Parathyroid adenoma (tissue), 2 donors: ENCODE data around the gene TEX38.

Source experiments
- H2AFZ ChIP-seq: fragments of 300-600 bp; sonication (generic); one replicate; pipeline ENCODE4 v1.7.0; 2017; ENCODE audit warnings: antibody characterized with exemption, mild to moderate bottlenecking
- H3K27ac ChIP-seq: fragments of 300-600 bp; sonication (generic); one replicate; pipeline ENCODE4 v1.7.0; 2017
- H3K27me3 ChIP-seq: fragments of 300-600 bp; sonication (generic); one replicate; pipeline ENCODE4 v1.7.0; 2017; ENCODE audit warnings: low read length; ENCODE audit not compliant: control insufficient read depth, insufficient read depth
- H3K36me3 ChIP-seq: fragments of 300-600 bp; sonication (generic); one replicate; pipeline ENCODE4 v1.7.0; 2017; ENCODE audit warnings: low read length; ENCODE audit not compliant: control insufficient read depth, insufficient read depth
- H3K4me1 ChIP-seq: fragments of 300-600 bp; sonication (generic); one replicate; pipeline ENCODE4 v1.7.0; 2017; ENCODE audit warnings: control low read depth
- H3K4me2 ChIP-seq: fragments of 300-600 bp; sonication (generic); one replicate; pipeline ENCODE4 v1.7.0; 2017; ENCODE audit warnings: low read length
- H3K4me3 ChIP-seq: fragments of 300-600 bp; sonication (generic); one replicate; pipeline ENCODE4 v1.7.0; 2017; ENCODE audit warnings: low read depth, low read length
- H3K79me2 ChIP-seq: fragments of 300-600 bp; sonication (generic); one replicate; pipeline ENCODE4 v1.7.0; 2017; ENCODE audit warnings: control low read depth
- H3K9ac ChIP-seq: fragments of 300-600 bp; sonication (generic); one replicate; pipeline ENCODE4 v1.7.0; 2017; ENCODE audit warnings: mild to moderate bottlenecking
- H3K9me3 ChIP-seq: fragments of 300-600 bp; sonication (generic); one replicate; pipeline ENCODE4 v1.7.0; 2017; ENCODE audit warnings: low read length; ENCODE audit not compliant: control insufficient read depth
- TF ChIP-seq, protein P1 (sequence below): fragments of 300-600 bp; sonication (generic); IDR thresholded peaks from one replicate; pipeline ENCODE4 v1.7.0; 2017; ENCODE audit warnings: antibody characterized with exemption, mild to moderate bottlenecking
- donor health status: primary hyperparathyroidism.

Gene TEX38

DNA sequence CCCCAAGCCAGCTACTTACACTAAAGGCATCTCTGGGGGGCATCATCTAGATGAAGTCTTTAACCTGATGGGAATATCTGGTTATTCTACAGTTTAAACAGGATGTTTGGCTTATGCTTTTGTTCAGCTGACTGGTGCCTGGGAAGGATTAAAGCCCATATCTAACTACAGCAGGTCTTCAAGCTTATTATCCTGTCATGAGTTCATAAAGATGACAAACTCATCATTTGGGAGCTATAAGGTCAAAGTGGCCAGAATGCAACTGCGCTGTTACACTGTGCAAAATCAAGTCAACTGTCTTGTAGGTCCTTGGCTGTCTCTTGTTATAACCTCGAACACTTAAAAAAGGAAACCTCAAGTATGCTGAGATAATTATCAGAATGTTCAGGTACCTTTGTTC, 36.4 kb upstream of the TEX38 start:
- Histone ChIP-seq H2AFZ (no peak overlapping the region), H3K9me3 (no peaks in the 10 kb centered on the region)

DNA sequence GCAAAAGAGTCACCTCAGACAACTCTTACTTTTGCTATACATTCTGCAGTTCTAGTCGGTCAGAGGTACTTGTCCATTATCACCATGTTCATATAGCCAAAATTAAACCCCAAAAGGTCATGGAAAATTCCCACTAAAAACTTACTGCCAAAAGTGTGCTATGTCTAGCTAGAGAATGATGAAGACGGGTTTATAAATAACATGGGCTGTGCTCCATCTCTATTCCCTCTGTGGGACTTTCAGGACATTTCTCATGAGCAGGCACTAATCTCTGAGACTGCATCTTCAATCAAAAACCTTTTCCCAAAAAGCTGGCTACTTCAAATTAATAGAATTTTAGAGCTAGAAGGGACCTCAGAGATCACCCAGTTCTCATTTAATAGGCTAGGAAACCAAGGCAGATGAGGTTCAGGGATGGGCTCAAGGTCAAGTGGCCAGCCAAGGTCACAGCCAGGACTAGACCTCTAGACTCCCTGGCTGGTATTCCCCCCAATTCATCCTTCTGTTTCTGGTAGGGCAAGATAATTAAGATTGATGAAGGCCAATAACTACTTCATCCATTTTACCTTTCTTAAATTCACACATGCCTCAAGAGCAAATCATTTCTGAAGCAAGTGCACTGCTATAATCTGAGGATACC, 34.1 kb upstream of the TEX38 start:
- no peak overlapping the region for H3K4me2 ChIP-seq
- no peaks in the 10 kb centered on the region for H3K79me2 ChIP-seq
- no peaks in the 10 kb centered on the region for H3K36me3 ChIP-seq
- H3K27ac ChIP-seq: no peak overlapping the region
- no peak overlapping the region for H3K4me3 ChIP-seq
- TF ChIP-seq, protein P1, sequence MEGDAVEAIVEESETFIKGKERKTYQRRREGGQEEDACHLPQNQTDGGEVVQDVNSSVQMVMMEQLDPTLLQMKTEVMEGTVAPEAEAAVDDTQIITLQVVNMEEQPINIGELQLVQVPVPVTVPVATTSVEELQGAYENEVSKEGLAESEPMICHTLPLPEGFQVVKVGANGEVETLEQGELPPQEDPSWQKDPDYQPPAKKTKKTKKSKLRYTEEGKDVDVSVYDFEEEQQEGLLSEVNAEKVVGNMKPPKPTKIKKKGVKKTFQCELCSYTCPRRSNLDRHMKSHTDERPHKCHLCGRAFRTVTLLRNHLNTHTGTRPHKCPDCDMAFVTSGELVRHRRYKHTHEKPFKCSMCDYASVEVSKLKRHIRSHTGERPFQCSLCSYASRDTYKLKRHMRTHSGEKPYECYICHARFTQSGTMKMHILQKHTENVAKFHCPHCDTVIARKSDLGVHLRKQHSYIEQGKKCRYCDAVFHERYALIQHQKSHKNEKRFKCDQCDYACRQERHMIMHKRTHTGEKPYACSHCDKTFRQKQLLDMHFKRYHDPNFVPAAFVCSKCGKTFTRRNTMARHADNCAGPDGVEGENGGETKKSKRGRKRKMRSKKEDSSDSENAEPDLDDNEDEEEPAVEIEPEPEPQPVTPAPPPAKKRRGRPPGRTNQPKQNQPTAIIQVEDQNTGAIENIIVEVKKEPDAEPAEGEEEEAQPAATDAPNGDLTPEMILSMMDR: no peak
- H2AFZ ChIP-seq: no peak overlapping the region
- H3K4me1 ChIP-seq: no peaks in the 10 kb centered on the region
- H3K9me3 ChIP-seq: no peaks in the 10 kb centered on the region
- H3K9ac ChIP-seq: no peak overlapping the region
- H3K27me3 ChIP-seq: no peaks in the 10 kb centered on the region

More for the DNA sequence above, 36.4 kb upstream of the TEX38 start:
- Histone ChIP-seq H3K27ac (no peak overlapping the region), H3K4me3 (no peak overlapping the region), H3K4me1 (no peaks in the 10 kb centered on the region), H3K36me3 (no peaks in the 10 kb centered on the region), H3K27me3 (no peaks in the 10 kb centered on the region), H3K79me2 (no peaks in the 10 kb centered on the region), H3K4me2 (no peak overlapping the region), H3K9ac (no peak overlapping the region)
- TF ChIP-seq, protein P1: no peak

GRCh38 chr1:46638921-46639320, 32.7 kb upstream of the TEX38 start:
- Histone ChIP-seq H3K27ac (no peak overlapping the region), H3K4me2 (no peak overlapping the region), H3K4me1 (no peaks in the 10 kb centered on the region), H3K9ac (no peak overlapping the region), H3K36me3 (no peaks in the 10 kb centered on the region), H2AFZ (no peak overlapping the region), H3K4me3 (no peak overlapping the region), H3K9me3 (no peaks in the 10 kb centered on the region), H3K27me3 (no peaks in the 10 kb centered on the region), H3K79me2 (no peaks in the 10 kb centered on the region)
- TF ChIP-seq, protein P1: no peak

DNA sequence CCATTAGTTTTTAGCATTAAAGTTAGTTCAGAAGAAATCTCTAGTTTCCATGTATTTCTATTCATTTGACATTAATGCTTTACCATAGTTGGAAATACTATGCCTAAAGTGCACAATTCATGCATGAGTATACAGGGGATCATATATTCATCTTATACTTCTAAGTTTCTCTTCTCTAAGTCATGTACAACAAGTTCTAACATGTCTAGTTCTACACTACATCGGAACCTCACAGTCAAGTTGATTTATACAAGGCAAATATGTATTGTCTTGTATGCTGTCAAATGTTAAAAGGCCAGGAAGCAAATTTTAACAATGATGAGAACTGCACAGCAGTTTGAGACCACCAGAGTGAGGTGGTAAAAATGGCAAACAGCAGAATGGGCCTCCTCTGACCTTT, 32.1 kb upstream of the TEX38 start:
- Histone ChIP-seq H3K79me2 (no peaks in the 10 kb centered on the region), H3K9ac (no peak overlapping the region), H3K4me3 (no peak overlapping the region), H3K4me2 (no peak overlapping the region), H3K27ac (no peak overlapping the region), H2AFZ (no peak overlapping the region), H3K4me1 (no peaks in the 10 kb centered on the region), H3K36me3 (no peaks in the 10 kb centered on the region), H3K27me3 (no peaks in the 10 kb centered on the region), H3K9me3 (no peaks in the 10 kb centered on the region)
- TF ChIP-seq, protein P1: no peak

GRCh38 chr1:46642115-46642680, 29.5 kb upstream of the TEX38 start:
- Histone ChIP-seq H3K27me3 (no peaks in the 10 kb centered on the region), H3K79me2 (no peaks in the 10 kb centered on the region), H3K36me3 (no peaks in the 10 kb centered on the region), H3K4me3 (no peak overlapping the region), H3K9me3 (no peaks in the 10 kb centered on the region), H3K4me1 (no peaks in the 10 kb centered on the region), H3K27ac (no peak overlapping the region), H2AFZ (no peak overlapping the region), H3K9ac (no peak overlapping the region), H3K4me2 (no peak overlapping the region)
- TF ChIP-seq, protein P1: no peak
